Neural crest cell (in vitro differentiated cells): ENCODE measurements around the gene B4GALNT3. TPM values are rescaled to one million over a fixed set of nuclear protein-coding genes. Genes with fewer than 3 reads are reported as not detected.
"Not testable (repeated sequence)": the region's sequence is repeated elsewhere in the genome, so short reads cannot be mapped to it uniquely, and the experiment has no call there.

ENCODE experiments used
- DNase-seq: peaks from one replicate; pipeline ENCODE4 v3.0.0; 2021; ENCODE audit warnings: low read depth, mixed read lengths, low spot score
- H3K27ac Mint-ChIP-seq: one replicate; pipeline ENCODE4 v1.8.0; 2021; ENCODE audit warnings: mild to moderate bottlenecking, mixed read lengths; ENCODE audit not compliant: unreplicated experiment
- H3K27me3 Mint-ChIP-seq: 2 replicates; pipeline ENCODE4 v1.8.0; 2021; ENCODE audit warnings: low read depth, mild to moderate bottlenecking, mixed read lengths
- H3K36me3 Mint-ChIP-seq: 2 replicates; pipeline ENCODE4 v1.8.0; 2021; ENCODE audit warnings: low read depth, mild to moderate bottlenecking, mixed read lengths
- H3K4me1 Mint-ChIP-seq: 2 replicates; pipeline ENCODE4 v1.8.0; 2021; ENCODE audit warnings: mixed read lengths
- H3K4me3 Mint-ChIP-seq: one replicate; pipeline ENCODE4 v1.8.0; 2021; ENCODE audit warnings: mild to moderate bottlenecking, mixed read lengths
- H3K9me3 Mint-ChIP-seq: 2 replicates; pipeline ENCODE4 v1.8.0; 2021; ENCODE audit warnings: mixed read lengths
- CTCF ChIP-seq: fragments of 200-600 bp; sonication (generic); conservative IDR thresholded peaks from 2 replicates; pipeline ENCODE4 v1.5.0; 2021; ENCODE audit warnings: antibody characterized with exemption, mild to moderate bottlenecking
- long read RNA-seq: library from polyadenylated mRNA; unstranded; transcript quantifications from one replicate; pipeline ENCODE4 v2.0.0, GENCODE V29; 2020
- total RNA-seq: library from RNA; stranded (reverse); gene quantifications from 2 replicates; pipeline ENCODE4 v1.2.1, GENCODE V29; 2021

The B4GALNT3 gene
- total RNA-seq, result 2.6 and 3.1 TPM in 2 replicates
- long read RNA-seq, result 0 reads

- H3K27me3 Mint-ChIP-seq, result peaks cover 81% of the 10 kb centered on the region
Observed at GRCh38 chr12:459430-460258, at the start of gene B4GALNT3. Gene B4GALNT3 (plus strand): TSS chr12:459939. CDS start chr12:460377, 438 bp downstream.

DNA sequence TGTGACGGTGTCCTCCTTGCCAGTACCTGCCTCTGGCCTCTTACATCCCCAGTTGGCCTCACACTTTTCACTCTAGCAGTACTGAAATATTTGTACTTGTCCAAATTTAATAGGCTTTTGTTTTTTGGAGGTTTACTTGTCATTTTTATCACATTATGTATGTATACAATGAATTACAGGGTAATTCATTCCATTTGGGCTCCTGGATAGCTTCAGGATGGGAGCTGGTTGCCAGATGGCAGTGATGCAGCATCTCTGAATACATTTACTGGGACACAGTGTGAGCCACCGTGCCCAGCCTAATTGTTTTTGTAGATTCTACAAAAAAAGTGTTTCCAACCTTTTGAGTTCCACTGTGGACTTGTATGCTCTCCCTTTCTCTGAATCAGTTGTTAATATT is 44.9 kb upstream of the B4GALNT3 start:
- no peak for TF ChIP-seq CTCF
- no peak for DNase-seq
- no peaks in the 10 kb centered on the region for H3K9me3 Mint-ChIP-seq
- H3K27ac Mint-ChIP-seq, result no peak overlapping the region
- peaks cover 20% of the 10 kb centered on the region for H3K36me3 Mint-ChIP-seq
- H3K4me3 Mint-ChIP-seq, result no peak overlapping the region
- no peaks in the 10 kb centered on the region for H3K4me1 Mint-ChIP-seq
- H3K27me3 Mint-ChIP-seq, result no peaks in the 10 kb centered on the region

More at GRCh38 chr12:459430-460258, at the start of gene B4GALNT3:
- Mint-ChIP-seq H3K4me3 (peak within 1 kb of the TSS; percentile 86), H3K27ac (no peak within 1 kb of the TSS), H3K4me1 (peaks cover 9% of the 10 kb centered on the region), H3K9me3 (no peaks in the 10 kb centered on the region), H3K36me3 (no peaks in the 10 kb centered on the region)
- no peak for TF ChIP-seq CTCF
- DNase-seq, result peak; percentile 40

DNA sequence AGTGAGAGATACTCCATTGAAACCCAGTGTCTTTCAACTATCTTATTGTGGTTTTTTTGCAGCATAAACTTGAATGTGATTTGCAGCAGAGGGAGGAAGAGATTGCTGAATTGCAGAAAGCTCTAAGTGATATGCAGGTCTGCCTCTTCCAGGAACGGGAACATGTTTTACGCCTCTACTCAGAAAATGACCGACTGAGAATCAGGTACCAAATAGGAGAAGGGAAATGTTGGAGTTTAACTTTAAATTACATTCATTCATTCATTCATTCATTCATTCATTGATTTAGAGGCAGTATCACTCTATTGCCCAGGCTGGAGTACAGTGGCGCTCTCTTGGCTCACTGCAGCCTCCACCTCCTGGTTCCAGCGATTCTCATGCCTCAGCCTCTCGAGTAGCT is 41.3 kb upstream of the B4GALNT3 start:
- DNase-seq, result no peak

DNA sequence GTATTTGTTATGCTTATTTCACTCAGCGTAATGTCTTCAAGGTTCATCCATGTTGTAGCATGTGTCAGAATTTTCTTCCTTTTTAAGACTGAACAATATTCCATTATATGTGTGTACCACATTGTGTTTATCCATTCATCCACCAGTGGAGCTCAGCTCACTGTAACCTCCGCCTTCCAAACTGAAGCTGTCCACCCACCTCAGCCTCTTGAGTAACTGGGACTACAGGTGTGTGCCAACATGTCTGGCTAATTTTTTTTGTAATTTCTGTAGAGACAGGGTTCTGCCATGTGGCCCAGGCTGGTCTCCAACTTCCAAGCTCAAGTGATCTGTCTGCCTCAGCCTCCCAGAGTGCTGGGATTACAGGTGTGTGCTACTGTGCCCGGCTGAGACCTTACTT is 37.2 kb upstream of the B4GALNT3 start:
- no peaks in the 10 kb centered on the region for H3K9me3 Mint-ChIP-seq
- H3K36me3 Mint-ChIP-seq, result peaks cover 8% of the 10 kb centered on the region
- no peak overlapping the region for H3K27ac Mint-ChIP-seq
- H3K4me3 Mint-ChIP-seq, result no peak overlapping the region
- no peak for TF ChIP-seq CTCF
- no peaks in the 10 kb centered on the region for H3K27me3 Mint-ChIP-seq
- no peaks in the 10 kb centered on the region for H3K4me1 Mint-ChIP-seq
- no peak for DNase-seq

More for the DNA sequence above, 41.3 kb upstream of the B4GALNT3 start:
- no peak overlapping the region for H3K4me3 Mint-ChIP-seq
- H3K36me3 Mint-ChIP-seq, result peaks cover 18% of the 10 kb centered on the region
- TF ChIP-seq CTCF, result no peak
- no peaks in the 10 kb centered on the region for H3K27me3 Mint-ChIP-seq
- no peaks in the 10 kb centered on the region for H3K9me3 Mint-ChIP-seq
- H3K27ac Mint-ChIP-seq, result no peak overlapping the region
- H3K4me1 Mint-ChIP-seq, result no peaks in the 10 kb centered on the region

DNA sequence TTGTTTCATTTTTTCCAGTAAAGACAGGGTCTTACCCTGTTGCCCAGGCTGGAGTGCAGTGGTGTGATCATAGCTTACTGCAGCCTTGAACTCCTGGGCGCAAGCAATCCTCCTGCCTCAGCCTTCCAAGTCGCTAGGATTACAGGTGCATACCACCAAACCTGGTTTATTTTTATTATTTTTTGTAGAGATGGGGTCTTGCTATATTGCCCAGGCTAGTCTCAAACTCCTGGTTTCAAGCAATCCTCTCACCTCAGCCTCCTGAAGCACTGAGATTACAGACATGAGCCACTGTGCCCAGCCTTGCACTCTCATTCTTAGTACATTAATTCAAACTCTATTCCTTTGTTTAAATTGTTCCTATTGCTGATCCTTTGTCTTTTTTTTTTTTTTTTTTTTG is 24.0 kb upstream of the B4GALNT3 start:
- not testable (repeated sequence) for DNase-seq, H3K9me3 Mint-ChIP-seq, H3K4me3 Mint-ChIP-seq, H3K27me3 Mint-ChIP-seq, H3K27ac Mint-ChIP-seq, H3K4me1 Mint-ChIP-seq
- H3K36me3 Mint-ChIP-seq, result peaks cover 11% of the 10 kb centered on the region

GRCh38 chr12:442235-442884 is 17.4 kb upstream of the B4GALNT3 start:
- peak; percentile 79 for DNase-seq
- no peaks in the 10 kb centered on the region for H3K4me1 Mint-ChIP-seq
- no peak overlapping the region for H3K27ac Mint-ChIP-seq
- H3K4me3 Mint-ChIP-seq, result no peak overlapping the region
- no peaks in the 10 kb centered on the region for H3K9me3 Mint-ChIP-seq
- H3K36me3 Mint-ChIP-seq, result peaks cover 8% of the 10 kb centered on the region
- peak; percentile 93 for TF ChIP-seq CTCF
- H3K27me3 Mint-ChIP-seq, result no peaks in the 10 kb centered on the region
